Stimulated activated CD8-positive, alpha-beta memory T cell treated with anti-CD3 and anti-CD28 coated beads, Interleukin-15, amount 100 ng/mL, for 4 hours (primary cell): ENCODE results near the gene CTNS.

Experiments used
- DNase-seq, 2 donors: peaks; one replicate each; pipeline ENCODE4 v3.0.0-alpha.2; 2020; ENCODE audit warnings: low read depth in 2 of 2

The CTNS gene

DNA sequence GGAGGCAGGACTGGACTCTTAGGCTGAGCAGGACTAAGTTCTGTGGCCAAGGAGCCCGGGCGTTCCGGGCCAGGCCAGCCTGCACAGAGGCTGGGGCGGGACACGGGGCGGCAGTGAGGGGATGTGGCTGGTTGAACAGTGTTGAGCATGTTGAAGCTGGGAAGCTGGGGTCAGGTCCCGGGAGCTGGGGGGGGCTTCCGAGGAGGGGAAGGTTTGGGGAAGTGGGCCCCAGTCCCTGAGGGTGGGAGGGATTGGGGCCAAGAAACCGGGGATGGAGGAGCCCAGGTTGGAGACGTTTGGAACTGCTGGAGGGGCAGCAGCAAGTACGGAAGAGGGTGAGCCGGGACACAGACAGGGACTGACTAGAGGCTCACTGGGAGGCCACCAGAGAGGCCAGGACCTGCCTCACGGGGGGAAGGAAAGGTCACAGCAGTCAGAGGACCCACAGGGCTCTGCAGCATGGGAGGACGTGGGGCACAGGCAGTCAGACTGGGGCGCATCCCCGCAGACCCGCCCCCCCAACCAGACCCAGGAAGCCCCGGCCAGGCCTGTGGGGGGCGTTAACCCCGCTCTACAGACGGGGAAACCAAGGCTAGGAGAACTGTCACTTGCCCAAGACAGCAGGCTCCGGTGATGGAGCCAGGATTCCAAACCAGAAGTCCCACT, 22.4 kb downstream of the CTNS start:
- DNase-seq = no peak

- DNase-seq = no peak
These were observed 23.1 kb downstream of the CTNS start for GRCh38 chr17:3659541-3660111.

DNA sequence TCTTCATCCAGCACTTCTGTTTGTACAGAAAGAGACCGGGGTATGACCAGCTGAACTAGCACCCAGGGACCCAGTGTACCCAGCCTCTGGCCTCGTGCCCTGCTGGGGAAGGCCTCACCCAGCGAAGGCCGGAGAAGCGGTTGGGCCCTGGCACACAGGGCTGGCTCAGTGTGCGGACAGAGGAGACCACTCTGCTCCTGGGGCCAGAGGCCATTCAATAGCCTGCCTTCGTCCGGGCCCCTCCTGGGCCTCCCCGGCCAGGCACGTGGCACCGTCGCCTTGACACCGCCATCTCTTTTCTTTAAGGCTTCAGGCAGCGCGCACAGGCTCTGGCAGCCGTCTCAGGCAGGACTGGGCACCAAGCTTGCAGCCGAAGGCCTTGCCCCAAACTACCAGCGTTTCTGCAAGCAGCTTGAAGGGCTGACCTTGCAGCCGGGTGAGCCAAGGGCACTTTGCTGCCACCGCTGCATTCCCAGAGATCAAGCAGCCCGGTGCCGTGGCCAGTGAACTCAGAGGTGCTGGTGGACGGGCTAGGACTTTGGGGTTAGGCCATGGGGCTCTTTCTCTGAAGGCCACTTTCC, 23.8 kb downstream of the CTNS start:
- no peak for DNase-seq

DNA sequence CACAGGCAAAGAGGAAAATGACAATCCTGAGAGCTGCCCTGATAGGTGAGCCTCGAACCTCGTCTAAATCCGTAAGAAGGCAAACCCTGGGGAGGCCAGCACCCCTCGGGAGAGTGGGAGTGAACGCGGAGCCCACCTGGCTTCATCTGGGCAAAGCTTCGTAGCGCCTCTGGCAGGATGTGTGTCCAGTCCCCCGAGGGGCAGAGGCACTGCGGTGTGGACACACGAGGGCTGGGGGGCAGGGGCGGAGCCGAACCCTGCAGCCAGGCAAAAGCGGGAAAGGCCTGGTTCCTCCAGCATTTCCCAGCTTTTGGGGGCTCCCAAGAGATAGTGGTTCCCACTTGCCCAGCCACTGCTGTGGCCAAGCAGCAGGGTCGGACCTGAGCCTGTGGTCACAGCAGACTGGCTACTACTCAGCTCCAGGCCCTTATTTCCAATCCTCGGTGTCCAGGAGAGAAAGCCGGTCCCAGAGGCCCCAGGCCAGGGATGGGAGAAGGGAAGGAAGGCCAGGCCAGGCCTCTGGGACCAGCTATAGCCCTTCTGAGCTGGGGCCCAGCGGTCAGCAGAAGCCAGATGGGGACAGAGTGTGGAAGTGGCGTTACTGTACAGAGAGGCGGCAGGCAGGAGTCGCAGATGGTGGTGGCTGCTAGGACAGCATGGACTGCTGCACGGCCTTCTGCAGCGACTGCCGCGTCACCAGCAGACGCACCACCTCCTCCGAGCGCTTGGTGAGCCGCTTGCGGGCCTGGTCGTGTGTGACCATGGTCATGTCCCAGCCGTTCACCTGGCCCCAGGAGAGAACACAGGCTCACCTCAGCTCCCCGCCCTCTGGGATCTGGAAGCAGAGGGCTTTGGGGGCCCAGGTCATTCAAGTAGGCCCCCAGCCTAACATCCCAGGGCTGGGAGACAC, 26.8 kb downstream of the CTNS start:
- no peak for DNase-seq

DNA sequence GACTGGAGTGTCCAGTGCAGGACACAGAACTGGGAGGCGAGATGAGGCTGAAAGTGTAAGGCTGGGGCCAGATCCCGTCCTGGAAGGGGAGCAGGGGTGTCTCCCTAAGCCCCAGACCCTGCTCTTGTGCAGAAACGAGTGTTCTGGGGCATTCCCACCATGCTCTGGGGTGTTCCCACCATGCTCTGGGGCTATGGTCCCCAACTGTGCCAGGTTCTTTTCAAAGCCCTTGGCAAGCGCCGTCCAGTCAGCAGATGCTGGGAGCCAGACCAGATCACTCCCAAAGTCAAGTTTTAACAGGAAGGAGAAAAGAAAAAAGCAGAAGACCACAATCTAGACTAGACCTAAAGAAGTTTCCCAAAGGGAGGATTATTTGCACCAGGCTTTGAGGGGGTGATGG, 29.3 kb downstream of the CTNS start:
- DNase-seq = no peak

- no peak for DNase-seq
These were observed 30.0 kb downstream of the CTNS start for GRCh38 chr17:3666516-3666915.

GRCh38 chr17:3667366-3668278, 31.1 kb downstream of the CTNS start:
- no peak for DNase-seq

GRCh38 chr17:3668279-3669084, 31.9 kb downstream of the CTNS start, which contains the start of the genes EMC6 and TAX1BP3:
Gene EMC6, plus strand, starts transcription at chr17:3668812. Its CDS starts 335 bp downstream, at chr17:3669147.
Gene TAX1BP3, minus strand, starts transcription at chr17:3668578. Its CDS starts 52 bp downstream, at chr17:3668526.
- DNase-seq = peak; percentile 94 to 99

- DNase-seq = no peak
These were observed 32.5 kb downstream of the CTNS start for GRCh38 chr17:3669085-3669347.

DNA sequence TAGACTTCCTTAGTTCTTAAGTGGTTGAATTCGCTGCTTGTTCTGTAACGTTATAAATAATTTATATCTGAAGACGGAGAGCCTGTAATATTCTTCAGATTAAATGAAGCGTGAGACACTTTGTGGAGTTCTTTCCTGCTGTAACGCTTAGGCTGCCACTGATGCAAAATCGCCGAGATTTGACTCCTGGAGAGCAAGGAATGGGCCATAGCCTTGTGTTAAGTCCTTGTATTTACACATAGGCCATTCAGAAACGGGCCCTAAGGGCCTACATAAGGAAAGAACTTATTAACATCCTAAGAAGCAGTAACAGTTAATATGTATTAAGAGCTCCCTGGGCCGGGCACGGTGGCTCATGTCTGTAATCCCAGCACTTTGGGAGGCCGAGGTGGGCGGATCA, 33.0 kb downstream of the CTNS start:
- DNase-seq = no peak

DNA sequence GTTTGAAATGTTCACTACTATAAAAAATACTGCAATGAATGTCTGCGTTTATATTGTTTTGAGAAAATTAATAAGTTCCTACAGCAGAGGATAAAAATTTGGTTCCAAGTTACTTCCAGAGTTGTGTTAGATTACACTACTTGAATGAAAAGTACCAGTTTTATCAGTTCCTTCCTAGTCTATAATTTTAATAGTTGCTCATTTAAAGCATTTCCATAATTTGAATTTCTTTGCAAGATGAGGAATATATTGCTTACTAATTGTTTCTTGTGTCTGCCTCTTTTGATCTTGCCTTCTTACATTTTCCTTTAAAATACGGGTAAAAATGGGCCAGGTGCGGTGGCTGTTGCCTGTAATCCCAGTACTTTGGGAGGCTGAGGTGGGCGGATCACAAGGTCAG, 36.0 kb downstream of the CTNS start:
- no peak for DNase-seq

DNA sequence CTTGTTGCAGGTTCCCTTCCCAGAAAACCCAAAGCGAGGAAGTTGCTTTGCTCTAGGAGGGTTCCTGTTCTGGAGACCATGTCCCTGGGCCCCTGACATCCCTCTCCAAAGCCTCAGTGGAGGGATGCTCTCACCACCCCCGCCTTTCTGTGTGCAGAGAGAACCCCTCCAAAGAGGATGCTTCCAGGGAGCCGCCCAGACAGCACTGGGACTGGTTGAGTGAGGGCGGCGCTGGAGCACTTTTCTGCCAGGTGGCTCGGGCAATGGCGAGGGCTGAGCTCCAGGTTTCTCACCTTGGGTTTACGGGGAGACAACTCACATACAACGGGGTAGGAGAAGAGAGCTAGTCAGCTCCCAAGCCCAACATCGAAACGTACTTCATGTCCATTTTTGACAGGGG, 39.3 kb downstream of the CTNS start:
- DNase-seq = no peak

- no peak for DNase-seq
These were observed 41.7 kb downstream of the CTNS start for GRCh38 chr17:3678095-3678820.

DNA sequence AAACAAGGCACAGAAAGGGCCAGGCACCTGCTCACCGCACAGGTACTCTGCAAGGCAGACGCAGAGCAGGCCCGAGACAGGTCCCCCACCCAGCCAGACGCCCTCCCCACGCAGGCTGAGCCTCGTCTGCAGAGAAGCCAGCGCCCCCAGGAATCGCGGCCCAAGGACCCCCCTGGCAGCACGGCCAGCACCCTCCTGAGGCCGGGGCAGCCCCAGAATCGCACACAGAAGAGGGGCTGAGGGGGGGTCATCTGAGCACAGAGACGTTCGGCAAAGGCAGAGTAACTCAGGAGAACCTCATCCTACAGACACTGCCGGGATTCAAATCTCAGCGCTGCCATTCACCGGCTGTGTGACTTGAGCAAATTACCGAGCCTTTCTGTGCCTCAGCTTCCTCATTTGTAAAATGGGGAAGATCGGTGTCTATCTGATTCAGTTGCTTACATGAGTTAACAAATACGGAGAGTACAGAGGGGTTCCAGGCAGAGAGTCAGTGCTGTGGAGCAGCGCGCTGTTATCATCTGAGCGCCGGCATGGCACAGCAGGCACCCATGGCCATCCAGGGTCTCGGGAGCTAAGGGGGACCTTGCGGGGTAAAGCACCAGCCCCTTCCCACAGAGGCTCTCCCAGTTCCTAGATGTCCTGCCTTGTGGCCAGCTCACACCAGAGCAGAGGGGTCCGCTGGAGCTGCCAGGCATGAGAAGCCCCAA, 42.4 kb downstream of the CTNS start:
- DNase-seq = no peak

- DNase-seq = no peak
These were observed 43.1 kb downstream of the CTNS start for GRCh38 chr17:3679531-3680126.

DNA sequence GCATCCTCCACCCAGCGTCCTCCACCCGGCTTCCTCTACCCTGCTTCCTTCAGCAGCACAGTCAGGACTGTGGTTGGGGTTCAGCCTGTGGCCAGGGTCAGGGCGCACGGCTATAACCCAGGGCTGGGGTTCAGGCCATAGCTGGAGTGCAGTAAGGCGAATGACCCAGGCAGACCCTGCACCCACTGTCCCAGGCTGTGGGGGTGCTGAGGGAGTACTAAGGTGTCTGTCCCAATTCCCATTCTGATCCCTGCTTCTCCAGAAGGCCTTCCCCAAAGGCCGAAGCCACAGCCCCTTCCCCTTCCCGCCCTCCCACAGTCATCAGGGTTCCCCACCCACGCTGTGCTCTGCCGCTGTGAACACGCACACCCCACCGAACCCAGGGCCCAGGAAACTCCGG, 44.5 kb downstream of the CTNS start:
- no peak for DNase-seq

- no peak for DNase-seq
These were observed 45.0 kb downstream of the CTNS start for GRCh38 chr17:3681565-3681964.

GRCh38 chr17:3682033-3682432, 45.5 kb downstream of the CTNS start:
- DNase-seq = no peak

DNA sequence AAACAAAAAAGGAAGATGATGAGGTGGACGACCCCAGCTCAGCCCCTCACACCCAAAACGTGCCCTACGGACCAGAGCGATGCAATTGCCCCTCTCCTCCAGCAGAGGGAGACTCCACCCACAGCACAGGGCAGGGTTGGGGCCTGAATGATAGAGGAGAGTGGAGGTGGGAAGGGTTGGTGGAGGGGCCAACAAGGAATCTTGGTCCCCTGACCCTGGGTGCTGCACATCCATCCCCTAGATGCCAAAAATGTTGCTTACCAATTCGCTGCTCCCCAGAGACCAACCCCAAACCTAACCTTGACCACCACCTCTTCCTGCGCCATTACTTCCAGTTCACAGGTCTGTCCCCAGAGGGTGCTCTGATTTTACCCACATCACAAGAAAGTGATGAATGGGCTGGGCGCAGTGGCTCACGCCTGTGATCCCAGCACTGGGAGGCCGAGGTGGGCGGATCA, 46.5 kb downstream of the CTNS start:
- no peak for DNase-seq
